Caco-2 (cell line): ENCODE results near the gene MEIS1. TPM values are rescaled to one million over a fixed set of nuclear protein-coding genes. Genes with fewer than 3 reads are reported as not detected.

Experiments used
- BruUV-seq: library from RNA; stranded (reverse); fragments of 400-500 nt; replicated peaks from 2 replicates; lab custom pipeline; 2021; lab: Mats Ljungman, UMichigan
- CTCF ChIA-PET: fragments of 300-600 bp; sonication (Branson Sonifier 250); formaldehyde crosslinking; loops from one replicate; lab custom pipeline; 2022; ENCODE audit warnings: antibody characterized with exemption; lab: Charles Lee
- POLR2A ChIA-PET: fragments of 300-600 bp; sonication (Branson Sonifier 250); formaldehyde crosslinking; loops from one replicate; lab custom pipeline; 2022; ENCODE audit warnings: antibody characterized with exemption; lab: Charles Lee
- DNase-seq, 2 experiments: peaks; one replicate each; pipeline versions ENCODE4 v3.0.0 to v3.0.0-alpha.2; 2020 to 2022
- H3K27me3 ChIP-seq: replicated peaks from 2 replicates; pipeline ENCODE4 v1.6.0; 2011; ENCODE audit warnings: low read length; ENCODE audit not compliant: control insufficient read depth, insufficient read depth
- H3K36me3 ChIP-seq: 2 replicates; pipeline ENCODE4 v1.5.1; 2011; ENCODE audit warnings: low read length; ENCODE audit not compliant: control insufficient read depth, insufficient read depth
- H3K4me1 ChIP-seq: fragments of 250-450 bp; sonication (Bioruptor Pico); 2 replicates; pipeline ENCODE4 v1.5.1; 2020; ENCODE audit warnings: mild to moderate bottlenecking
- H3K4me3 ChIP-seq: 2 replicates; pipeline ENCODE4 v1.5.1; 2011; ENCODE audit warnings: low read depth, mild to moderate bottlenecking, control low read depth, low read length
- H3K9me3 ChIP-seq: fragments of 250-450 bp; sonication (Bioruptor Pico); 2 replicates; pipeline ENCODE4 v1.5.1; 2020; ENCODE audit warnings: mild to moderate bottlenecking, moderate library complexity
- H3K27ac Mint-ChIP-seq: one replicate; pipeline ENCODE4 v1.8.0; 2022; ENCODE audit warnings: mixed read lengths; ENCODE audit not compliant: unreplicated experiment
- H3K27me3 Mint-ChIP-seq: one replicate; pipeline ENCODE4 v1.8.0; 2022; ENCODE audit warnings: mixed read lengths; ENCODE audit not compliant: insufficient read depth, unreplicated experiment
- H3K36me3 Mint-ChIP-seq: one replicate; pipeline ENCODE4 v1.8.0; 2022; ENCODE audit warnings: mild to moderate bottlenecking, mixed read lengths; ENCODE audit not compliant: insufficient read depth, unreplicated experiment
- H3K4me1 Mint-ChIP-seq: one replicate; pipeline ENCODE4 v1.8.0; 2022; ENCODE audit warnings: low read depth, mixed read lengths; ENCODE audit not compliant: unreplicated experiment
- H3K4me3 Mint-ChIP-seq: one replicate; pipeline ENCODE4 v1.8.0; 2022; ENCODE audit warnings: mild to moderate bottlenecking, moderate library complexity, mixed read lengths; ENCODE audit not compliant: unreplicated experiment
- H3K9me3 Mint-ChIP-seq: one replicate; pipeline ENCODE4 v1.8.0; 2022; ENCODE audit warnings: mixed read lengths; ENCODE audit not compliant: unreplicated experiment
- CTCF ChIP-seq, 2 experiments: fragments of 200-600 bp in 1 of 2; IDR thresholded peaks; 1 replicate in 1 of 2; 2 replicates in 1 of 2; pipeline versions ENCODE4 v1.5.1 to v1.8.0; 2011 to 2022; ENCODE audit warnings: antibody characterized with exemption in 1 of 2, control low read depth in 1 of 2, inconsistent platforms in 1 of 2, low read depth in 1 of 2, low read length in 1 of 2, mild to moderate bottlenecking in 1 of 2, moderate library complexity in 1 of 2; ENCODE audit not compliant: insufficient read depth in 1 of 2, severe bottlenecking in 1 of 2, unreplicated experiment in 1 of 2
- intact Hi-C: fragments of 100-400 bp; cut with micrococcal nuclease; formaldehyde crosslinking; loops from one replicate; pipeline ENCODE4 v1.10.0; 2022; ENCODE audit not compliant: unreplicated experiment
- total RNA-seq: library from RNA; stranded (reverse); gene quantifications from 2 replicates; pipeline ENCODE4 v1.2.3, GENCODE V29; 2022

The MEIS1 gene
- total RNA-seq, 1 experiment from 2014 or later = 7.4 TPM

- 0 out of 2 replicates have a peak, but pooled peaks cover 3% of the 10 kb centered on the region for H3K4me1 ChIP-seq
- ChIA-PET CTCF (no interaction called here), POLR2A (no interaction called here)
- Mint-ChIP-seq H3K27me3 (no peaks in the 10 kb centered on the region), H3K27ac (no peak overlapping the region), H3K4me3 (no peak overlapping the region), H3K4me1 (peaks cover 8% of the 10 kb centered on the region), H3K9me3 (no peaks in the 10 kb centered on the region), H3K36me3 (no peaks in the 10 kb centered on the region)
- intact Hi-C loops = no loop called here
- TF ChIP-seq CTCF (IDR thresholded peaks at IDR 0.05; ENCODE audit: insufficient read depth in 1 of 2, low read depth in 1 of 2, low read length in 1 of 2, severe bottlenecking in 1 of 2, unreplicated experiment in 1 of 2) = no peak
- no TSS peak for BruUV-seq
- no peaks in the 10 kb centered on the region for H3K9me3 ChIP-seq
- DNase-seq = no peak
- H3K4me3 ChIP-seq = no peak overlapping the region
- H3K27me3 ChIP-seq = no peaks in the 10 kb centered on the region
- H3K36me3 ChIP-seq = no peaks in the 10 kb centered on the region
Observed at GRCh38 chr2:66523990-66524389, 89.1 kb downstream of the MEIS1 start.

GRCh38 chr2:66525606-66526005 is 90.7 kb downstream of the MEIS1 start:
- no peak overlapping the region for H3K27ac Mint-ChIP-seq
- no peak for TF ChIP-seq CTCF (IDR thresholded peaks at IDR 0.05; ENCODE audit: insufficient read depth in 1 of 2, low read depth in 1 of 2, low read length in 1 of 2, severe bottlenecking in 1 of 2, unreplicated experiment in 1 of 2)
- no TSS peak for BruUV-seq

GRCh38 chr2:66526180-66526579 is 91.3 kb downstream of the MEIS1 start:
- H3K36me3 Mint-ChIP-seq = no peaks in the 10 kb centered on the region
- no TSS peak for BruUV-seq

More at GRCh38 chr2:66525606-66526005, 90.7 kb downstream of the MEIS1 start:
- intact Hi-C loops = no loop called here
- Mint-ChIP-seq H3K9me3 (no peaks in the 10 kb centered on the region), H3K27me3 (no peaks in the 10 kb centered on the region), H3K36me3 (no peaks in the 10 kb centered on the region), H3K4me1 (peaks cover 11% of the 10 kb centered on the region), H3K4me3 (no peak overlapping the region)
- DNase-seq = no peak
- Histone ChIP-seq H3K4me3 (no peak overlapping the region), H3K9me3 (no peaks in the 10 kb centered on the region), H3K27me3 (no peaks in the 10 kb centered on the region), H3K4me1 (peaks cover 12% of the 10 kb centered on the region; the same call in 1 of the 2 replicates), H3K36me3 (no peaks in the 10 kb centered on the region)
- POLR2A ChIA-PET = no interaction called here
- CTCF ChIA-PET = no interaction called here

More at GRCh38 chr2:66526180-66526579, 91.3 kb downstream of the MEIS1 start:
- ChIA-PET POLR2A (no interaction called here), CTCF (no interaction called here)
- no peak overlapping the region for H3K4me3 Mint-ChIP-seq
- no peak for DNase-seq
- H3K4me3 ChIP-seq = no peak overlapping the region
- no peaks in the 10 kb centered on the region for H3K9me3 Mint-ChIP-seq
- no peaks in the 10 kb centered on the region for H3K27me3 Mint-ChIP-seq
- H3K27ac Mint-ChIP-seq = no peak overlapping the region
- intact Hi-C loops = no loop called here
- no peaks in the 10 kb centered on the region for H3K9me3 ChIP-seq
- H3K36me3 ChIP-seq = no peaks in the 10 kb centered on the region
- no peak for TF ChIP-seq CTCF (IDR thresholded peaks at IDR 0.05; ENCODE audit: insufficient read depth in 1 of 2, low read depth in 1 of 2, low read length in 1 of 2, severe bottlenecking in 1 of 2, unreplicated experiment in 1 of 2)
- H3K4me1 Mint-ChIP-seq = peaks cover 11% of the 10 kb centered on the region
- peaks cover 12% of the 10 kb centered on the region; the same call in 1 of the 2 replicates for H3K4me1 ChIP-seq
- H3K27me3 ChIP-seq = no peaks in the 10 kb centered on the region
